HG02759 (cell line): ENCODE measurements around the gene ACAT2.
"Not testable (repeated sequence)": the region's sequence is repeated elsewhere in the genome, so short reads cannot be mapped to it uniquely, and the experiment has no call there.

Source experiments
- ATAC-seq: cut with Tn5 transposase; IDR thresholded peaks from one replicate; pipeline ENCODE4 v1.9.1; 2021; ENCODE audit warnings: mild to moderate bottlenecking, moderate library complexity; ENCODE audit not compliant: unreplicated experiment

Gene ACAT2

DNA sequence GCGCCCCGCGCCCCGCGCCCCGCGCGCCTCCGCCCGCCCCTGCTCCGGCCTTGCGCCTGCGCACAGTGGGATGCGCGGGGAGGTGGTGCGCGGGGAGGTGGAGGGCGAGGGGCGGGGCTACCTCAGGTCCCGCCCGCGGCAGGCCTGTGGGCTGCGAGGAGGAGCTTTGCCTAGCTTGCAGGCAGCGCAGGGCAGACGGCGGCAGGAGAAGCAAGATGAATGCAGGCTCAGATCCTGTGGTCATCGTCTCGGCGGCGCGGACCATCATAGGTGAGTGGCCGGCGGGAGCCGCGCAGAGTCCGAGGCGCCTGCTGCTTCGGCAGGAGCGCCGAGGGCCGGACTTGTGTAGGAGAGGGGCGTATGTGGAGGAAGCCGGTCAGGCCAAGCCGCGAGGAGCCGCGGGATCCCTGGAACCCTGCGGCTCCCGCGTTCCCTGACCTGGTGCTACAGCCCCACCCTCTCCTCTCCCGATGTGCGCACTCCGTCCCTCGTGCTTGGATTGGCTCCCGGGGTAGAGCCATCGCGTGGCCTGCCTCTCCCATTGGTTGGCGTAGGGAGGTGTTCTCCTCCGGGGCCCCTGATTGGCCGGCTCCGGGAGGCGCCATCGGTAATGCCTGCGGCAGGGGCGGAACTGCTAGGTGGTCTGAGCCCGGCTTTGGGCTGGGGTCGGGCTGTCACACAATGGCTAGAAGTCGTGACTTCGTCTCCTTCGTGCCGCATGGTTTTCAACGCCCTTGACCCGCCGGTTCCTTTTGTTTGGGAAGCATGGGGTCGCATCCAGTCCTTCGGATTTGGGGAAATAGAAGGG is at the start of gene ACAT2:
Gene ACAT2, plus strand, starts transcription at position 173 of the 808 bp plus-strand sequence. Its CDS starts 43 bp downstream, at position 216.
- peak; percentile 96 for ATAC-seq

DNA sequence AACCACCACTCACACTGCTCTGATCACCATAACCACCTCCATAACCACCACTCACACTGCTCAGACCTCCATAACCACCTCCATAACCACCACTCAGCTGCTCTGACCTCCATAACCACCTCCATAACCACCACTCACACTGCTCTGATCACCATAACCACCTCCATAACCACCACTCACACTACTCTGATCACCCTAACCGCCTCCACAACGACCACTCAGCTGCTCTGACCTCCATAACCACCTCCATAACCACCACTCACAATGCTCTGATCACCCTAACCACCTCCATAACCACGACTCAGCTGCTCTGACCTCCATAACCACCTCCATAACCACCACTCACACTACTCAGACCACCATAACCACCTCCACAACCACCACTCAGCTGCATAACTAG is 49.5 kb upstream of the ACAT2 start:
- ATAC-seq: not testable (repeated sequence)

DNA sequence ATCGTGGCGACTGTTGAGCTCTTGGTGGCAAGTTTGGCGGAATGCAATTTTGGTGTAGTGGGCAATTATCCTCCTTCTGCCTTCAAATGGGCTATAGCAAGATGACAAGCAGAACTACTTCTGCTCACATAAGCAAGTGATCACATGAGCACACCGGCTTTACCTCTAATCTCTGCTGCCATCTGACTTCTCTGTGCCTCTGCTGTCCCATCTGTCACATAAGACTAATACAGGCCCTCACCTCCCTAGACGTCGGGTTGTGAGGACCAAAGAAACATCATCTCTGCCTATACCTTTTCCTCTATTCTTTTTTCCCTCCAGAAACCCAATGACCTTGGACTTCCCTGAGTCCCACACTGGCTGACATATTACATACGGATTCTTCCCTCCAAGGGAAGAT is 47.9 kb upstream of the ACAT2 start:
- no peak for ATAC-seq

DNA sequence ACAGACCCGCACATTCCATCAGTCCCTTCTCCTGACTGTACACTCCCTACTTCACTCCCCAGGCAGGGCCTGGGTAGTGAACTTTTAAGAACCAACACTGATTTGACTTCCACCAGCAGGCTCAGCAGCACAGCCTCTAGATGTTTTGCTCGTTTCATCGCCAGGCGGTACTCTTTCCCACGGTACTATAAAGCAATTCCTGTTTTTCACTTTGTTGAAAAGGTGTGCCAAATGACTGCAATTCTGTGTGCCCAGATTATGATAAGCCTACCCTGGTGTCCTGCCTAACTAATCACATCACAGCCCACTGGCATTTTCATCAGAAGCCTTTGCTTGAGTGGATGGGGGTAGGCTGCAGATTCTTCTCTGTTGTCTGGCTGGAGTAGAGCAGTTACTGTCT is 47.4 kb upstream of the ACAT2 start:
- no peak for ATAC-seq

- no peak for ATAC-seq
These were observed 46.7 kb upstream of the ACAT2 start for GRCh38 chr6:159715166-159715565.

DNA sequence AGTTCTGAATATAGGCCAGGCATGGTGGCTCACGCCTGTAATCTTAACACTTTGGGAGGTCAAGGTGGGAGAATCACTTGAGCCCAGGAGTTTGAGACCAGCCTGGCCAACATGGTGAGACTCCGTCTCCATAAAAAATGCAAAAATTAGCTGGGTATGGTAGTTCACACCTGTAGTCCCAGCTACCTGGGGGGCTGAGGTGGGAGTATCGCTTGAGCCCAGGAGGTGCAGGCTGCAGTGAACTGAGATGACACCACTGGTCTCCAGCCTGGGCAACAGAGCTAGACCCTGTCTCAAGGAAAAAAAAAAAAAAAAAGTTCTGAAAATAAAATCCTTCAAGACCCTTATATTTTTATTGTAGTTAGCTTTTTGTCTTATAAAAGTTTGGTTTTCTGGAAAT is 46.2 kb upstream of the ACAT2 start:
- ATAC-seq: no peak

DNA sequence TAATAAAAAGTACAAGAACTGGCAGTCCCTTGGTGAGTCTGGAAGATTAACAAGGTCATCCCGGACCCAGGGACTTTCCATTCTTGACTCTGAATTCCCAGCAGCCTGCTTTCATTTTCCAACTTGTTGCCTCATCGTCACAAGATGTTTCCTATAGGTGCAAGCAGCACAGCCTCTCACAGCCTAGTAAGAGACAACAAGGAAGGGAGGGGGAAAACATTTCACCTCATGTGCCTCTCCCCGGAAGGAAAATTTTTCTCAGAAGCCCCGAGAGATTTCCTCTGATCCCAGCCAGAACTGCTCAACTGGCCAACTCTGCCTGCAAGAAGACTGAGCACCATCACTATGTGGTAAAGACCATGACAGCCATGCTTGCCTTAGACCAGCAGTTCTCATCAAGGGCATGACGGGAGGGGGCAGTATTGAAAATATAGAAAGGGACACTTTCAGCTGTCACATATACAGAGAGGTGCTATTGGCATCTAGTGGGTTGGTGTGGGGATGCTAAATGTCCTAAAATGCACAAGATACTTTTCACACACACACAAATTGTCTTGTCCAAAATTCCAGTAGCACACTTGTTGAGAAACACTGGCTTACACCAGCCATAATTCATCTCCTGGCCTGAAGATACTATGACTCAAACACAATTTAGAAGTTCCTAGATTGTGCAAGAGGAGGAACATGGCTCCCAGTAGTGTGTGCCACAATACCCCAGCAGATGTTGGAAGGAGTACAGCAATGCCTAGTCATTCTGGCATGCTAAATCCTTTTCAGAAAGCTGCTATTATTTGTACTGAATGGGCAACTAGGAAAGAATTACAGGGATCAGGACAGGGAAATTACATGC is 45.4 kb upstream of the ACAT2 start:
- ATAC-seq: no peak

DNA sequence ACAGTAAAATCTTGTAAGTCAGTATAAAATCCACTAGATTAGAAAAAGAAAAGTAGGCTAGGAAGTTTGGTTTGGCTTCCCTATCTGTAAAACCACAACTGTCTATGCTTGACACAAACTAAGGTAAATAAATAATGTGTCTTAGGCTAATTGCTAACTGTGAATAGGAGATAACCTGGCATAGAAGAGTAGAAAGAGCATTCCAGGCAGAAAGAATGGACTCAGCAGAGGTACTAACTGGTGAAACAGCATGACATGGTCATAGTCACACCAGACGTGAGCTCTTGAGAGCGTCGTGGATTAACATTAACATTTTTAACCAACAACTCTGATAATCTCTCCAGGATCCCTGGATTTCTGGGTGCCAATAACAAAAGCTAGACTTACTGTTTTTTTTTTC is 43.2 kb upstream of the ACAT2 start:
- no peak for ATAC-seq

GRCh38 chr6:159719287-159719686 is 42.6 kb upstream of the ACAT2 start:
- ATAC-seq: no peak

- ATAC-seq: no peak
These were observed 41.1 kb upstream of the ACAT2 start for GRCh38 chr6:159720708-159721107.

DNA sequence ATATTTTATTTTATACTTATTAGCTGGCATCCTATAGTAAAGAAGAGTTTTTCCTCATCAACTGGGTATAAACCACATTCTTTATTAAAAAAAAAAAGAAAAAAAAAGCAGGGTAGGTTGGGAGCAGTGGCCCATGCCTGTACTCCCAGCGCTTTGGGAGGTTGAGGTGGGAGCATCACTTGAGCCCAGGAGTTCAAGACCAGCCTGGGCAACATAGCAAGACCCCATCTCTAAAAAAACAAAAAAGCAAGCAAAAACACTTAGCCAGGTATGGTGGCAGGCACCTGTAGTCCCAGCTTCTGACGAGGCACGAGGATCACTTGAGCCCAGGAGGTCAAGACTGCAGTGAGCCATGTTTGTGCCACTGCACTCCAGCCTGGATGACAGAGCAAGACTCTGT is 39.9 kb upstream of the ACAT2 start:
- not testable (repeated sequence) for ATAC-seq

DNA sequence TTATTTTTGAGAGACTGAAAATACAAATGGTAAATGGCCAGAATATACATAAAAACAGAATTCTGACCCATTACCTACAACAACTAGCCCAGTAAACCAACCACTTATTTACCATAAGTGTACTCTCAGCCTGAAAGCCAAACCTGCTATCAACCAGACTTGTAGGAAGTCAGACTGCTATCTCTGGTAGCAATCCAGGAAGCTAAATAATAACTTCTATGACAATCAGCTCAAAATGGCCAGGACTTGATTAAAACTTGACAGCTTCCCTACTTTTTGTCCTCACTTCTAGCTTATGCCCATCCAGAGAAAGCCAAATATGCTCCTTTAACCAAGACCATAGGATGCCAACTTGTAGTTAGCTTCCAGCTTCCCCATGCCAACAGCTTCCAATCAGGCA is 39.2 kb upstream of the ACAT2 start:
- no peak for ATAC-seq

DNA sequence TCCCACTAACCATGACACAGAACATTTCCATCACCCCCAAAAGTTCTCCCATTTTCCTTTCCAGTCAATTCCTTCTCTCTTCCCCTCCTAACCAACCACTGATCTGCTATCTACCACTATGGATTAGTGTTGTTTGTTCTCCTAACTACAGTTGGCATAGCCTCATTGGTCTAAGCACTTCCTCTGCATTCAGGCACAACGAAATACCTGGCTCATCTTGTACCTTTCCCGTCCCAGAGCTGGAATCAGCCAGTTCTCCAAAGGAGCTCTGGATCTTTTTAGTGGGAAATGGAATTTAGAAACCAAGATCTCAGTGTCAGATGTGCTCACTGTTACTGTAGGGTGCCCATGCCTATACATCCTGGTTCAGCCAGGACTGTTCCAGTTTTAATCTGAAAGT is 38.6 kb upstream of the ACAT2 start:
- no peak for ATAC-seq

- ATAC-seq: no peak
These were observed 37.1 kb upstream of the ACAT2 start for GRCh38 chr6:159724778-159725177.

DNA sequence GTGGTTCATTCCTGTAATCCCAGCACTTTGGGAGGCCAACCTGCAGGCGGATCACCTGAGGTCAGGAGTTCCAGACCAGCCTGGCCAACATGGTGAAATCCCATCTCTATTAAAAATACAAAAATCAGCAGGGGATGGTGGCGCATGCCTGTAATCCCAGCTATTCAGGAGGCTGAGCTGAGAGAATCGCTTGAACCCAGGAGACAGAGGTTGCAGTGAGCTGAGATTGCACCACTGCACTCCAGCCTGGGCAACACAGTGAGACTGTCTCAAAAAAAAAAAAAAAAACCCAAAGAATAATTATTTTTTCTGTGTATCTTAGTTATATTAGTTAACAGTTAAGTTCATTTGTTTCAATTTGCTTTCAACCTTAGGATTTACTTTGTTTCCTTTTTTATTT is 36.6 kb upstream of the ACAT2 start:
- ATAC-seq: not testable (repeated sequence)

DNA sequence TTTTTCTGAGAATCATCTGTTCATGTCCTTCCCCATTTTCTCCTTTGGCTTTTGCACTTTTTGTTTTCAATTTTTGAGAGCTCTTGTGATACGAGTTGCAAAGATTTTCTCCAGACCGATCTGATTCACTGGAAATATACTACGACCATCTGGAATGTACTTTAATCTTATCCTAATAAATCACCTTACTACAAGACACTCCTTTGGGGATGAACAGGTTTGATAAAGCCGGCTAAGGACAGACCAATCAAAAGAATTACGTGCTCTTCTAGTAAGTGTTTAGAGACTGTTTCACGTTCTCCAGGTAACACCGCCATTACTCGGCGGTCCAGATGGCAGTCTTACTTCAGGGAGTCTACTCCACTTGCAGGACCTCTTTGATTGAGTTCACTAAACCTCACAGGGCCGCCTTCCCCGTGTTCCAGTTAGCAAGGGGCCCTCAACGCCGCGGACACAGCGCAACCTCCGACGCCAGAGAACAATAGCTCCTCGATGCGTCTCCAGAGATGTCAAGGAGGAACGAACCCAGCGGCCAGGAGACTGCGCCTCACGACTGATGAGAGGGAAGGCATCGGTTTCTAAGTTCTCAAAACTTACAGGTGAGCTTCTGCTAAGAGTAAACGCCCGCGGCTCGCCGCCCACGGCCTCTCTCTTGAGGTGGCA is 35.5 kb upstream of the ACAT2 start:
- peak; percentile 22 for ATAC-seq

DNA sequence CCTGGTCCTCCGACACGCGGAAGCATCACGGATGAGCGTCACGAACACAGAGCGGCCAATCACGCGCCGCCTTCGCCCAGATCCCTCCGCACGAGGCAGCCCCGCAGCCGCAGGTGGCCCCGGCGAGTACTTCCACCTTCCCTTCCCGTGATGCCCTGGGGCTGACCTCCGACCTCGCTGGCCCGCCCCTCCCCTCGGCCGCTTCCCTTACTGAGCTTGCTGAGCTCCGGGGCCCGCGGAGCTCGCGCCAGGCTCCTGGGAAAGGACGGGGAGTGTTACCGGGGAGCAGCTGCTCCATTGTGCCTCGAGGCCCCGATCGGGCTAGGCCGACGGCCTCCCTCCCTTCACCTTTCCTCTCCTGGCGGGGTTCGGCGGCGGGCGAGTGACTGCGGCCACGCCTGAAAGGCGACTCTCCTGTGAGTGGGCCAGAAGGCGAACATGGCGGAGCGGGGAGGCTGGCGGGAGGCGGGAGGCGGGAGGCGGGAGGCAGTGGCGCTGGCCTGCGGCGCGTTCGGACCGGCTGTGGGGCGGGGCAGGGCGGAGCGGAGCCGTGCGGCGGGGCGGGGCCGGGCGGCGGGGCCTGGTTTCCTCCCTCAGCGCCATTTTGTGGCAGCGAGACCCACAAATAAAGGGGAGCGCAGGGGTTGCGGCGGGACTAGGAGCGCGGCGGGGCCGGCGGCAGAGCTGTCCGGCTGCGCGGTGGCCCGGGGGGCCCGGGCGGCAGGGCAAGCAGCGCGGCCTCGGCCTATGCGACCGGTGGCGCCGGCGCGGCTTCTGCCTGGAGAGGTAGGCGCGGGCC is 34.7 kb upstream of the ACAT2 start, which contains the start of gene WTAP:
Gene WTAP, plus strand, starts transcription at position 589 of the 799 bp plus-strand sequence. CDS start 8,760 bp downstream, outside the sequence.
- ATAC-seq: peak; percentile 83

GRCh38 chr6:159727717-159728445 is 34.0 kb upstream of the ACAT2 start:
- ATAC-seq: peak; percentile 39

- ATAC-seq: no peak
These were observed 33.3 kb upstream of the ACAT2 start for GRCh38 chr6:159728531-159728964.
